AG20443 (cell line): Measurements from ENCODE around the gene SLC7A6OS.
"Not testable (repeated sequence)": the region's sequence is repeated elsewhere in the genome, so short reads cannot be mapped to it uniquely, and the experiment has no call there.

Experiments used
- DNase-seq: peaks from one replicate; pipeline ENCODE4 v3.0.0; 2012; ENCODE audit warnings: low spot score, mixed read lengths

SLC7A6OS gene

DNA sequence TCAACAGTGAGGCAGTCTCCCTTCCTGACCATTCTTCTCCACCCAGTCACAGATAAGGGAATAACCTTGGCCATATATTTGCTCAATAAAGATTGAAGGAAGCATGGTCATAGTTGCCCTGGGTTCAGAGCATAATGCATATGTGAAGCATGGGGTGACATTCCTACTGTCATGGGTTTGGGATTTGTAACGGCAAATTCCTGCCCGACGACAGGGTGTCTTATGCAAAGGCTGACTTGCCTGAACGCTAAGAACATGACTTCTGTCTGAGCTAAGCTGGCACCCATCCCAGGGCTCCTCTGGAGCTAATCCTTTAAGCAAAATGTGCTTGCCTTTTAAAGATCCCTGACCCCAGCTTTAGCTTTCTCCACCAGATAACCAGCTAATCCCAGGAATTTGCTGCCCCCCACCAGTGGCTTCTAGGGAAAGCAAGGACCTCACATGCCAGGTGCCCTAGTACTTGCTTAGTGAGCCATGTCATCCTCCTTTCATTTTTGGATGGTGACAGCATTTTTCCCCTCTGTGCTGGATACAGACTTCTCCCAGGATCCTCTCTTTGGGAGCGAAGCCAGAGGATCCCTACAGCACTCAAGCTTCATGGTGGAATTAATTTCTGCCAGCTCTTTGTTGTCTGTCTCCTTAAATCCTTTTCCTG is 11.7 kb downstream of the SLC7A6OS start:
- DNase-seq = peak; percentile 60

DNA sequence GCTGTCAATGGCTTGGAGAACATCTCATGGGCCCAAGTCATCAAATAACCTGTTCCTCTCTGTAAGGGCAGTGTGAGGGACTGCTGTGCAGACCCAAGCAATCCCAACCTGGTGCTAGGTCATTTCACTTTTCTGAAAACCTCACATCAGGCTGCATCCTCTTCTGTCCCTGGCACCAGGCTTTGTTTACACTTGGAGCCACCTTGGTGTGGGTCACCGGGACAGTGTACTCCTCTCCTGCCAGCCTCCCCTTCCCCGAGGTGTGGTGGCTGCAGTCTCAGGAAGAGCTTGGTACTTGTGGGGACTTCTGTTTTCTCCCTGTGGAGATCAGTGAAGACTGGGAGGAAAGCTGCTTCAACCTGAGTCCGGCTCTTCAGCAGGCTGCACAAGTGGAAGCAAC is 12.4 kb downstream of the SLC7A6OS start:
- DNase-seq = no peak

- DNase-seq = no peak
These were observed 12.8 kb downstream of the SLC7A6OS start for GRCh38 chr16:68297908-68298307.

- no peak for DNase-seq
These were observed 14.1 kb downstream of the SLC7A6OS start for GRCh38 chr16:68296693-68297092.

- no peak for DNase-seq
These were observed 14.5 kb downstream of the SLC7A6OS start for GRCh38 chr16:68296291-68296690.

- DNase-seq = no peak
These were observed 18.3 kb downstream of the SLC7A6OS start for GRCh38 chr16:68292425-68292824.

- DNase-seq = no peak
These were observed 19.5 kb downstream of the SLC7A6OS start for GRCh38 chr16:68291227-68291626.

DNA sequence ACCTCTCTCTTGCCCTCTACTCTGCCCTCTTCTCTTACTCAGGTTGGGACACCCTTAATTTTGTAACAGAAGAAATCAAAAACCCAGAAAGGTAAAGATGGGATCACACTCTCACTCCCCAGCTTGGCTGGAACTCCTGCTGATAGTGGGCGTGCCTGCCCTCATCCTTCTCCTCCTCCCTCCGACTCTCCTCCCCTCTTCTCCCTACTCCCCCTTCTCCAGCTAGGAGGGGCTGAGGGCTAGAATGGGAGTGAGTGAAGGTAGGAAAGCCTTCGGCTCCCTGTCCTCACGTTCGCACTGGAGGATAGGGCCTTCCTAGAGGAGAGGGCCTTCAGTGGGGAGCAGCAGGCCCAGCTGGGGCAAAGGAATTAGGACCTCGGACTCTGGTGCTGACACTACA is 20.3 kb downstream of the SLC7A6OS start:
- DNase-seq = no peak

DNA sequence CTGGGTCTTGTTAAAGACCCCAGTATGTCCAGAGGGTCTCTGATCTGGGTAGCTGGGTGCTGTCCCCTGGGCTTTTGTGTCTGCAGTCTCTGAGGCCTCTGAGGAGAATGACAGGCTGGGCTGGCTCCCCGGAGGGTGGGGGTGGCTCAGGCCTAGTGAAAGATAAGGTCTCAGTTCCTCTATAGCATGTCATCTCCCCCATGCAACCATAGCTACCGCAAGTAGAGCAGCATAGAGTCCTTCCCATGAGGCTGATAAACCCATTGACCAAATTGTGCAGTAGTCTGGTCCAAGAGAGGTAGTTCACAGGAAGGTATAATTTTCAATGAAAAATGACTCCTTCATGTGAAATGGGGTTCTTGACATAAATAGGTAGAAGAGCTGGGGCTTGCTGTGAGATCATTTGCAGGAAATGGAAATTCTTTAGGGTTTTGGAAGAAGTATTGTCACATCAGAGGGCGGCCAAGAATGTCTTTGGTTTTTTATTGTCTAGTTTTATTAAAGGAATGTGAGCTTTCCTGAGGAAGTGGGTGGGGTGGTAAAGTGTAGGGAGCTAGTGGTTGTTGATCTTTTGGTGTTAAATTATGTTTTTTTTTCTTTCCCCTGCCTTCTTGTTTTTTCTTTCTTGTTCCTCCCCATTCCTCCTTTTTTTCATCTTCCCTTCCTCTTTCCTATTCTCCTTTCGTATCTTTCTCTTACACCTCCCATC is 21.0 kb downstream of the SLC7A6OS start:
- peak; percentile 56 for DNase-seq

DNA sequence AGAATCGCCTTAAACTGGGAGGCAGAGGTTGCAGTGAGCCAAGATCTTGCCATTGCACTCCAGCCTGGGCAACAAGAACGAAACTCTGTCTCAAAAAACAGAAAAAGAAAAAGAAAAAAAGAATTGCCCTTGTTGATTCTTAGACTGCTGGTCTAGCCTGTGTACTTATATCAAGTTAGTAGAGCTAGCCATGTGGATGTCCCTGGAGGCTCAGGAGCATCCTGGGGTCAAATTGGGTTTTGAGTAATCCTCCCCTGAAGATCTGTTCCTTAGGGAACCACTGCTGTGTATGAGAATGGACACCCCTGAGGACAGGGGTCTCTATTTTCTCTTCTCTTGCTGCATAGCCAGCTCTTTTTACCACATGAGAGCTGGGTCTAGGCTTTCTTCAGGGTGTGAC is 21.5 kb downstream of the SLC7A6OS start:
- no peak for DNase-seq

DNA sequence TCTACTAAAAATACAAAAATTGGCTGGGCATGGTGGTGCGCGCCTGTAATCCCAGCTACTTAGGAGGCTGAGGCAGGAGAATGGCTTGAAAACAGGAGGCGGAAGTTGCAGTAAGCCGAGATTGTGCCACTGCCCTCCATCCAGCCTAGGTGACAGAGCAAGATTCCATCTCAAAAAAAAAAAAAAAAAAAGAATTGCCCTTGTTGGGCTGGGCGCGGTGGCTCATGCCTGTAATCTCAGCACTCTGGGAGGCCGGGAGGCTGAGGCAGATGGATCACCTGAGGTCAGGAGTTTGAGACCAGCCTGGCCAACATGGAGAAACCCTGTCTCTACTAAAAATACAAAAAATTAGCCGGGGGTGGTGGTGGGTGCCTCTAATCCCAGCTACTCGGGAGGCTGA is 21.9 kb downstream of the SLC7A6OS start:
- not testable (repeated sequence) for DNase-seq

DNA sequence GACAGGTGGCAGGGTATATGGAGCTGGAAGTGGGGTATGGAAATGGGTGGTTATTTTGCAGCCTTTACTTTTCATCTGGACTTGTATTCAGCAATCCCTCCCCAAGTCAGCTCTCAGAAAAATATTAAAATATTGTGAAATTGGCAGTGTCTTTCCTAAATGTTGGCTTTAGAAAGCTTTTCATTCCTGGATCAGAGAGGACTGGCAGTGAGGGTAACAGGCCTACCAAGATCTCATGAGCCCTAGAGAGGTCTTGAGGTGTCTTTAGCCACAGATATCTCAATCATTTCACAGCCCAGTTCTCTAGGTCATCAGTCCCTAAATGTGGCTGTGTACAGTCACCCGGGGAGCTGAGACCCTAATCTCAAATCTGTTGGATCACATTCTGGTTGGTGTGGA is 22.5 kb downstream of the SLC7A6OS start:
- no peak for DNase-seq

GRCh38 chr16:68287276-68288251 is 23.2 kb downstream of the SLC7A6OS start:
- peak; percentile 90 for DNase-seq

- DNase-seq = no peak
These were observed 24.3 kb downstream of the SLC7A6OS start for GRCh38 chr16:68286153-68287074.

- no peak for DNase-seq
These were observed 25.1 kb downstream of the SLC7A6OS start for GRCh38 chr16:68285683-68286082.

GRCh38 chr16:68284847-68285246 is 25.9 kb downstream of the SLC7A6OS start:
- no peak for DNase-seq

GRCh38 chr16:68283801-68284598 is 26.7 kb downstream of the SLC7A6OS start:
- no peak for DNase-seq

DNA sequence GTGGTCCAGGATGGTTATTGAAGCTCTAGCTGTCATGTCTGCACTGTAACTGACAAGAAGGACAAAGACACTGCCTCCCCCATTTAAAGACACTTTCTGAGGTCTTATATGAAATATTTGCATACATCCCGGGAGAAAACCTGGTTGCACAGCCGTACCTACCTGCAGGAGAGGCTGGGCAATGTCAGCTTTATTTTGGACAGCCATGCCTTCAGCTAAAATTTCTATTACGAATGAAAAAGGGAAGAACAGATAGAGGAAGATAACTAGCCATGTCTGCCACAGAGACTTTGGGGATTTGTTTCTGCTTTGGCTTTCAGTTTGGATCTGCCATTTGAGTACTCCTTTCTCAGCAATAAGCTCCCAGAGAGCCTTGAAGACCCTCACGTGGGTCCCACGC is 27.4 kb downstream of the SLC7A6OS start:
- DNase-seq = no peak

- DNase-seq = no peak
These were observed 28.7 kb downstream of the SLC7A6OS start for GRCh38 chr16:68282064-68282452.

GRCh38 chr16:68281368-68282063 is 29.2 kb downstream of the SLC7A6OS start:
- DNase-seq = no peak
